Body of pancreas (tissue), 4 donors: ENCODE data around the gene AKT1. TPM values are rescaled to one million over a fixed set of nuclear protein-coding genes. Genes with fewer than 3 reads are reported as not detected.
"Not testable (repeated sequence)": the region's sequence is repeated elsewhere in the genome, so short reads cannot be mapped to it uniquely, and the experiment has no call there.

ENCODE experiments used
- ATAC-seq: fragments of 150-250 bp; one replicate; pipeline ENCODE4 v1.9.1; 2016
- DNase-seq, 4 donors: peaks; one replicate each; pipeline ENCODE4 v3.0.0-alpha.2; 2019
- H3K27ac ChIP-seq, 4 donors: fragments of 200-600 bp; sonication (generic); 1 replicate in 3 of 4; 2 replicates in 1 of 4; pipeline versions ENCODE4 v1.5.1 to v1.6.1; 2016 to 2019; ENCODE audit warnings: mild to moderate bottlenecking in 1 of 4, mixed read lengths in 1 of 4, moderate library complexity in 1 of 4
- H3K27me3 ChIP-seq, 2 donors: fragments of 200-600 bp; sonication (generic); one replicate each; pipeline ENCODE4 v1.6.0; 2016; ENCODE audit warnings: mild to moderate bottlenecking in 1 of 2
- H3K36me3 ChIP-seq, 2 donors: fragments of 200-600 bp; sonication (generic); replicated peaks in 1 of 2; 2 replicates each; pipeline ENCODE4 v1.5.1; 2016; ENCODE audit warnings: low read depth in 2 of 2; ENCODE audit not compliant: insufficient read depth in 1 of 2
- H3K4me1 ChIP-seq: fragments of 200-600 bp; sonication (generic); one replicate; pipeline ENCODE4 v1.6.0; 2016
- H3K4me3 ChIP-seq, 2 donors: fragments of 200-600 bp; sonication (generic); 1 replicate in 1 of 2; 2 replicates in 1 of 2; pipeline ENCODE4 v1.5.1; 2016 to 2019
- H3K9me3 ChIP-seq, 3 donors: fragments of 200-600 bp; sonication (generic); 1 replicate in 2 of 3; 2 replicates in 1 of 3; pipeline ENCODE4 v1.5.1; 2016
- POLR2A ChIP-seq, 3 donors: fragments of 450-650 bp; IDR thresholded peaks; one replicate each; pipeline ENCODE4 v1.6.1; 2016; ENCODE audit warnings: antibody characterized with exemption in 3 of 3, mild to moderate bottlenecking in 2 of 3
- WGBS, 2 donors: methylation state at CpG; one replicate each; pipeline ENCODE4 v1.1.5; 2017; 5-methylcytosine and 5-hydroxymethylcytosine counted together
- intact Hi-C: fragments of 100-400 bp; cut with DNase I; formaldehyde crosslinking; loops from one replicate; pipeline ENCODE4 v1.15.1; 2023
- total RNA-seq, 2 donors: library from RNA; depleted of rRNA; stranded (reverse); fragments of >200 nt; gene quantifications; one replicate each; pipeline ENCODE4 v1.1.0, GENCODE V29; 2016
- TF ChIP-seq, protein P1 (sequence below), 7 experiments: fragments of 450-650 bp in 4 of 7; fragments of 200-600 bp in 3 of 7; sonication (generic) in 3 of 7; IDR thresholded peaks; one replicate each; pipeline ENCODE4 v1.5.1; 2016 to 2019; ENCODE audit warnings: antibody characterized with exemption in 7 of 7

Gene AKT1
- total RNA-seq, 2 donors from 2014 or later, result 74.2 to 151 TPM

DNA sequence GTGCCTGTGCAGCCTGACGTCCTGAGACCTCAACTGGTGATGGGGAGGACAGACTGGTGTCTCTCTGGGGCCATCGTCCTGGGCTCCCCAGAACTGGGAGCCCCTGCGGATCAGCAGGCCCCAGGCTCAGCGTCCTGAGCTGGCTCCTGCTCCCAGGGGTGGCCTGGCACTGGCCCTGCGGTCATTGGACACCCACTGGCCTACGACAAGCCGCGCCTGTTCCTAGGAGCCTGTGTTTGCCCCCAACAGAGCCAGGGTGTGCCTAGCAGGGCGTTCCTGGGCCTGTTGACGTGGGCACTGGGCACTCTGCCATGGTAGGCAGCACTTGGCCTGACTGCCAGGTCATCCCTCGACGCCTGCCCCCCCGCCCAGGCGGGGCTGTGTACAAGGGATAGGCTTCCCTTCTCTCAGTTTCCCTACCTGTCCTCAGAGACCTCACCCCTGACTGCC lies 63.2 kb downstream of the AKT1 start:
- intact Hi-C loops, result no loop called here
- Histone ChIP-seq H3K4me3 (no peak overlapping the region), H3K27ac (no peak overlapping the region), H3K9me3 (no peaks in the 10 kb centered on the region), H3K36me3 (no peaks in the 10 kb centered on the region), H3K4me1 (peaks cover 6% of the 10 kb centered on the region), H3K27me3 (no peaks in the 10 kb centered on the region)
- peak; percentile 43 for ATAC-seq
- peak; percentile 45 to 72 (median 54) for DNase-seq
- TF ChIP-seq POLR2A (IDR thresholded peaks at IDR 0.05), result no peak
- TF ChIP-seq, protein P1, sequence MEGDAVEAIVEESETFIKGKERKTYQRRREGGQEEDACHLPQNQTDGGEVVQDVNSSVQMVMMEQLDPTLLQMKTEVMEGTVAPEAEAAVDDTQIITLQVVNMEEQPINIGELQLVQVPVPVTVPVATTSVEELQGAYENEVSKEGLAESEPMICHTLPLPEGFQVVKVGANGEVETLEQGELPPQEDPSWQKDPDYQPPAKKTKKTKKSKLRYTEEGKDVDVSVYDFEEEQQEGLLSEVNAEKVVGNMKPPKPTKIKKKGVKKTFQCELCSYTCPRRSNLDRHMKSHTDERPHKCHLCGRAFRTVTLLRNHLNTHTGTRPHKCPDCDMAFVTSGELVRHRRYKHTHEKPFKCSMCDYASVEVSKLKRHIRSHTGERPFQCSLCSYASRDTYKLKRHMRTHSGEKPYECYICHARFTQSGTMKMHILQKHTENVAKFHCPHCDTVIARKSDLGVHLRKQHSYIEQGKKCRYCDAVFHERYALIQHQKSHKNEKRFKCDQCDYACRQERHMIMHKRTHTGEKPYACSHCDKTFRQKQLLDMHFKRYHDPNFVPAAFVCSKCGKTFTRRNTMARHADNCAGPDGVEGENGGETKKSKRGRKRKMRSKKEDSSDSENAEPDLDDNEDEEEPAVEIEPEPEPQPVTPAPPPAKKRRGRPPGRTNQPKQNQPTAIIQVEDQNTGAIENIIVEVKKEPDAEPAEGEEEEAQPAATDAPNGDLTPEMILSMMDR (IDR thresholded peaks at IDR 0.05), result no peak
- WGBS, 2 donors, result 49 to 64% methylated on average over 7 to 14 of the region's 14 CpGs

DNA sequence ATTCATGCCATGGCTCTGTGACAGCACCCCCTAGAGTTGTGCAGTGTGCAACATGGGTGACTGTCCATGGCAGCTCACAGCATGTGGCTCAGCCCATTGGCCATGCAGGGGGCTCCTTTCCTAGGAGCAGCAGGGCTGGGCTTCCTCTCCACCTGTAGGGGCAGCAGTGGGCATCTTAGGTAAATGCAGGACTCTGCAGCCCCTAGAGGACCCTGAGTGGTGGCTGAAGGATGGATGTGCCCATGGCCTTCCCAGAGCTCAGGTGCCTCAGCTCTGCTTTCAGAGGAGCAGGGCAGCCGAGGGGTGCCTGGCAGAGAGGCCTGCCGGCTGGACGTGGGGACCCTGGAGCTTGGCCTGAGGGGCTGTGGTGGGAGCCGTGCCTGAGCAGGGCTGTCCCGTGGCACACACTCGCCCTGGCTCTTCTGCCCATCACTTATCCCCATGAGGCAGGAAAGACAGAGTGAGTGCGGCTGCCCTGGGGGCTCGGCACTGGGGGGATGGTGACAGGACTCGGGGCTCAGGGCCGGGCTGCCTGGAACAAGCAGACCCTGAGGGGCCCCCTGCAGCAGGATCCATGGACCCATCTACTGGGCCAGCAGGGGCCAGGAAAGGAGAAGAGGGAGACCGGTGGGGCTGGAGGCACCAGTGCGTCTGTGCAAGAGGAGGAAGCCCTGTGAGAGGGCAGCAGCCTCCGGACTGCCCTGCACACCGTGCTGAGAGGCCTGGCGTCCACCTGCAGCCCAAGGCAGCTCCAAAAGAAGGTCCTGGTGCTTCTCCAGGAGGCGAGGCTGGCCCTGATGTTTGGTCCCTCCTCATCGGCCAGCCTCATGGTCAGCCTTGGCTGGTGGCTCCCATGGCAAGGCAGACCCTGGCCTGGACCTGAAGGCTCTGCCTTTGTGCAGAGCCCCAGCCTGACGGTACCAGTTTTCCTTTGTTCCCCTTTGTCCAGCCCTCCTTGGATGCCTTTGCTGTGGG lies 63.9 kb downstream of the AKT1 start:
- no peaks in the 10 kb centered on the region for H3K36me3 ChIP-seq
- DNase-seq (no peak), ATAC-seq (no peak)
- H3K27ac ChIP-seq, result no peak overlapping the region
- TF ChIP-seq, protein P1 (IDR thresholded peaks at IDR 0.05), result no peak
- TF ChIP-seq POLR2A (IDR thresholded peaks at IDR 0.05), result no peak
- intact Hi-C loops, result no loop called here
- 89 to 100% methylated on average over 4 to 18 of the region's 18 CpGs for WGBS, 2 donors
- H3K4me1 ChIP-seq, result peaks cover 8% of the 10 kb centered on the region
- no peaks in the 10 kb centered on the region for H3K27me3 ChIP-seq
- no peak overlapping the region for H3K4me3 ChIP-seq
- no peaks in the 10 kb centered on the region for H3K9me3 ChIP-seq

DNA sequence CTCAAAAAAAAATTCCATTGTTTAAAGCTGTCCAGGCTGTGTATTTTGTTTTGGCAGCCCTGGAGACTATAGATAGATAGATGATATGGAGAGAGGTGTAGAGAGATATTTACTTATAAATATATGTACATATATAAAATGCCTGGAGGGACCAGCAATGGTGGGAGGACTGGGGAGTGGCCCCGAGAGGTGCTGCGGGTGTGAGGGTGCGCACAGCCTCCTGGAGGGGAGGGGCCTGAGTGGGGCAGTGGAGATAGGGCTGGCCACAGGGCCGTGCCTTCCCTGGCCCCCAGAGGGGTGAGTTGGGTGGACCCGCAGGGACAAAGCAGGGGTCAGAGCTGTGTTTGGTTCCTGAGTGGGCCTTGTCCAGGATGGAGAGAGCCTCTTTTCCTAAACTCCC lies 65.1 kb downstream of the AKT1 start:
- no peak for DNase-seq
- 85 to 93% methylated on average over 5 of the region's 5 CpGs for WGBS, 2 donors
- Histone ChIP-seq H3K9me3 (no peaks in the 10 kb centered on the region), H3K27me3 (no peaks in the 10 kb centered on the region), H3K27ac (no peak overlapping the region), H3K36me3 (no peaks in the 10 kb centered on the region), H3K4me1 (peaks cover 13% of the 10 kb centered on the region), H3K4me3 (no peak overlapping the region)
- intact Hi-C loops, result no loop called here
- no peak for TF ChIP-seq POLR2A (IDR thresholded peaks at IDR 0.05)
- TF ChIP-seq, protein P1 (IDR thresholded peaks at IDR 0.05), result no peak
- ATAC-seq, result no peak

DNA sequence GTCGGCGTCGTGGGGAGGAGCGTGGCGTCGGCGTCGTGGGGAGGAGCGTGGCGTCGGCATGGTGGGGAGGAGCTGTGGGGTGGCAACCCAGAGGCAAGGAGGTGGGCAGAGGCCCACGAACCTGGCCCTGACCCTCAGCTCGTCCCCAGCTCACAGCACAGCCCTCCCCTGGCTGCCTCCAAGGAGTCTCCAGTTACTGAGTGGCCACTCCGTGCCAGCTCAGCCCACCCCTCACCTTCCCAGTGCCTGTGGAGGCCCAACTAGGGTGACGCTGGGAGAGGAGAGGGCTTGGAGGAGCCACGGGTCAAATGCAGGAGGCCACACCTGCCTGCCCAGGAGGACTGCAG lies 65.7 kb downstream of the AKT1 start:
- ATAC-seq (no peak), DNase-seq (no peak)
- WGBS, 2 donors, result 90 to 95% methylated on average over 13 to 16 of the region's 16 CpGs
- no peaks in the 10 kb centered on the region for H3K27me3 ChIP-seq
- no peak overlapping the region for H3K27ac ChIP-seq
- intact Hi-C loops, result no loop called here
- TF ChIP-seq, protein P1 (IDR thresholded peaks at IDR 0.05), result no peak
- TF ChIP-seq POLR2A (IDR thresholded peaks at IDR 0.05), result no peak
- H3K4me1 ChIP-seq, result peaks cover 19% of the 10 kb centered on the region
- no peak overlapping the region for H3K4me3 ChIP-seq
- H3K9me3 ChIP-seq, result no peaks in the 10 kb centered on the region
- no peaks in the 10 kb centered on the region for H3K36me3 ChIP-seq

DNA sequence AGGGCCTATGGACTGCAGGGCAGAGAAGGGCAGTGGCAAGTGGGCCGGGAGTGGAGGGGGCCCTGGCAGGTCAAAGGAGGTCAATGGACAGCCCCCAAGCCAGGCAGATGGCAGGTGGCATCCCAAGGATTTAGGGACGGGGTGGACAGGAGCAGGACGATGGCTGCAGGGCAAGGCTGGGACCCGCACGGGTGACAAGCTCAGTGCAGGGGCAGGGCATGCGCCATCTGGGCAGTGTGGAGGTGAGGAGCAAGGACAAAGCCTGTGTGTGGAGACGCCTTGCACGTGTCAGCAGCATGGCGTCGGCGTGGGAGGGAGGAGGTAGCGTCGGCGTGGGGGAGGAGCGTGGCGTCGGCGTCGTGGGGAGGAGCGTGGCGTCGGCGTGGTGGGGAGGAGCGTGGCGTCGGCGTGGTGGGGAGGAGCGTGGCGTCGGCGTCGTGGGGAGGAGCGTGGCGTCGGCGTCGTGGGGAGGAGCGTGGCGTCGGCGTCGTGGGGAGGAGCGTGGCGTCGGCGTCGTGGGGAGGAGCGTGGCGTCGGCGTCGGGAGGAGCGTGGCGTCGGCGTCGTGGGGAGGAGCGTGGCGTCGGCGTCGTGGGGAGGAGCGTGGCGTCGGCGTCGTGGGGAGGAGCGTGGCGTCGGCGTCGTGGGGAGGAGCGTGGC lies 66.2 kb downstream of the AKT1 start:
- H3K9me3 ChIP-seq, H3K27me3 ChIP-seq, DNase-seq, H3K4me3 ChIP-seq, H3K36me3 ChIP-seq, intact Hi-C loops, ATAC-seq, H3K27ac ChIP-seq: not testable (repeated sequence)
- H3K4me1 ChIP-seq, result peaks cover 23% of the 10 kb centered on the region
- 92 to 93% methylated on average over 18 to 40 of the region's 73 CpGs for WGBS, 2 donors
